Activated naive CD8-positive, alpha-beta T cell (primary cell): ENCODE results near the gene SHFL.

Experiments
- H3K27ac Mint-ChIP-seq: one replicate; pipeline ENCODE4 v1.8.0; 2021; ENCODE audit warnings: mixed read lengths
- H3K27me3 Mint-ChIP-seq: one replicate; pipeline ENCODE4 v1.8.0; 2021; ENCODE audit warnings: mixed read lengths
- H3K36me3 Mint-ChIP-seq: one replicate; pipeline ENCODE4 v1.8.0; 2021; ENCODE audit warnings: mixed read lengths
- H3K4me1 Mint-ChIP-seq: one replicate; pipeline ENCODE4 v1.8.0; 2021; ENCODE audit warnings: low read depth, mixed read lengths
- H3K4me3 Mint-ChIP-seq: one replicate; pipeline ENCODE4 v1.8.0; 2021; ENCODE audit warnings: mild to moderate bottlenecking, mixed read lengths
- H3K9me3 Mint-ChIP-seq: one replicate; pipeline ENCODE4 v1.8.0; 2021; ENCODE audit warnings: low read depth, mixed read lengths

The SHFL gene

DNA sequence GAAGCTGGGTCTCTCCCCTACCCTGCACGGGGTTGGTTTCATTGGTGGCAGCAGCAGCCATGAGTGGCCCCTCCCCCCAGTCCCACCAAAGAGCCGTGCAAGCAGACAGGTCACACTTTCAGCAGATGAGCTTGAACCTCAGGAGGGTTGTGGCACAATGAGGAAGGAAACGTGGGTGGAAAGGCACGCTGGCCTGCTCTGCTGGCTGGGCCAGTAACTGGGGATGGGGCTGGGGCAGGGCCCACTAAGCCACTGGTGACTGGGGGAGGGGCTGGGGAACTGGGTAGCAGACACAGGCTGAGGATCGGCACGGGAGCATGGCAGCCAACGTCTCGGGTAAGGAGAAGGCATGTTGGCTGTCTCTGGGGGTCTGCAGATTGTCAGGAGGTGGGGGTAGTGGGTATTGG, 25.3 kb downstream of the SHFL start, which contains the start of gene P2RY11:
Gene P2RY11 (plus strand): TSS at position 289 of the 407 bp plus-strand sequence. CDS start 29 bp downstream, at position 318.
- Mint-ChIP-seq H3K9me3 (no peaks in the 10 kb centered on the region), H3K27ac (peak within 1 kb of the TSS; percentile 84), H3K27me3 (no peaks in the 10 kb centered on the region), H3K4me1 (peaks cover 40% of the 10 kb centered on the region), H3K36me3 (peaks cover 9% of the 10 kb centered on the region), H3K4me3 (peak within 1 kb of the TSS; percentile 60)

DNA sequence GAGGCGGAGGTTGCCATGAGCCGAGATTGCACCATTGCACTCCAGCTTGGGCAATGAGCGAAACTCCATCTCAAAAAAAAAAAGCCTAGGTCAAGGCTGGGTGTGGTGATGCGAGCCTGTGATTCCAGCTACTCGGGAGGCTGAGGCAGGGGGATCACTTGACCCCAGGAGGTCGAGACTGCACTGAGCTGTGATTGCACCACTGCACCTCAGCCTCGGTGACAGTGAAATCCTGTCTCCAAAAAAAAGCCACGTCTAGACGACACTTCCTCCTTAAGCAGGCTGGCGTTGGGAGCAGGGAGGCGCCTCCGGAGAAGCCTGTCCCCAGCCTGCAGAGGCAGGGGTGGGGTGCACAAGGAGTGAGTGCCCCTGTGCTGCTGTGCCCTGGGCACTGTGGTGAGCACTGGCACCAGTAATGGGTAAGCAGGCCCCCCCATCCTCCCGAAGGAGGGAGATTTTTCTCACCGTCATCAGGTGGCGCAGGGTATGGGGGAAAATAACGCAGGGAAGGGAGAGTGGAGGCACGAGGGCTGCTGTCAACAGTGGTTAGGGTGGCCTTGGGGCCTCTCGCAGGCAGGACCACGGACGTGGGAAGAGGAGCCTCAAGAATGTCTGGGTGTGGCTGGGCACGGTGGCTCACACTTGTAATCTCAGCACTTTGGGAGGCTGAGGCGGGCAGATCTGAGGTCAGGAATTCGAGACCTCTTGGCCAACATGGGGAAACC, 26.1 kb downstream of the SHFL start:
- Mint-ChIP-seq H3K36me3 (peaks cover 7% of the 10 kb centered on the region), H3K9me3 (no peaks in the 10 kb centered on the region), H3K4me3 (peak overlapping the region; percentile 60)

DNA sequence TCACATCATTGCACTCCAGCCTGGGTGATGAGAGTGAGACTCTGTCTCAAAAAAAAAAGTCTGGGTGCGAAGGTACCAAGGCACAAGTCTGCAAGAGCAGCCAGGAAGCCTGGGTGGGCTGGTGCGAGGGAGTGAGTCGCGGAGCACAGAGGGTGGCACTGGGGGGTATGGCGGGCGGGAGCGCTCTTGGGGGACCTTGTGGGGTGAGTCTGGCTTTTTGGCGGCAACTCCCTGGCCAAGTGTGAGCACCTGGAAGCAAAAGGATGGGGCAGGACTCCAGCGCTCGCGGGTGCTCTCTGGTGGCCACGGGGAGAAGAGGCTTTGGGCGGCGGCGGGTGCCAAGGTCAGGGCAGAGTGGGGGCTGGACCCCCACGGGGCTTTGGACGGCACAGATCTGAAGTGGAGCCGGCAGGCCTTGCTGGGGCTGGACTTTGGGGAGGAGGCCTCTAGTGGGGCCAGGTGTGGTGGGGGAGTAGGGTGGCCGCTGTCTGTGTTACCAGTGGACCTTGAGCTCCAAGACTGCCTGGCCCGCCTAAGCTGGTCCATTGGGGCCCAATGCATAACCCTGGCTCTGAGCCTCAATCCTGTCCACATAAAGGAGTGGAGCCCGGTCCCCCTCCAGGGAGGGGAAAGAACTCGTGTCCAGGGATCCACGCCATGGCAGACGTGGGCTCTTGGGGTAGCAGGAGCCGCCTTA, 26.9 kb downstream of the SHFL start:
- Mint-ChIP-seq H3K27ac (peak overlapping the region; percentile 84), H3K9me3 (no peaks in the 10 kb centered on the region), H3K4me3 (peak overlapping the region; percentile 60), H3K36me3 (peaks cover 5% of the 10 kb centered on the region), H3K4me1 (peaks cover 38% of the 10 kb centered on the region), H3K27me3 (no peaks in the 10 kb centered on the region)

More for the DNA sequence above, 26.1 kb downstream of the SHFL start:
- Mint-ChIP-seq H3K27ac (peak overlapping the region; percentile 84), H3K4me1 (peaks cover 36% of the 10 kb centered on the region), H3K27me3 (no peaks in the 10 kb centered on the region)

DNA sequence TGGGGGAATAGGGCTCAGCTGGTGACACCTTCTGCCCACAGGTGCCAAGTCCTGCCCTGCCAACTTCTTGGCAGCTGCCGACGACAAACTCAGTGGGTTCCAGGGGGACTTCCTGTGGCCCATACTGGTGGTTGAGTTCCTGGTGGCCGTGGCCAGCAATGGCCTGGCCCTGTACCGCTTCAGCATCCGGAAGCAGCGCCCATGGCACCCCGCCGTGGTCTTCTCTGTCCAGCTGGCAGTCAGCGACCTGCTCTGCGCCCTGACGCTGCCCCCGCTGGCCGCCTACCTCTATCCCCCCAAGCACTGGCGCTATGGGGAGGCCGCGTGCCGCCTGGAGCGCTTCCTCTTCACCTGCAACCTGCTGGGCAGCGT, 27.5 kb downstream of the SHFL start:
- no peaks in the 10 kb centered on the region for H3K9me3 Mint-ChIP-seq
- no peaks in the 10 kb centered on the region for H3K27me3 Mint-ChIP-seq
- H3K4me1 Mint-ChIP-seq: peaks cover 41% of the 10 kb centered on the region
- H3K36me3 Mint-ChIP-seq: peaks cover 5% of the 10 kb centered on the region
- H3K27ac Mint-ChIP-seq: no peak overlapping the region
- H3K4me3 Mint-ChIP-seq: no peak overlapping the region

DNA sequence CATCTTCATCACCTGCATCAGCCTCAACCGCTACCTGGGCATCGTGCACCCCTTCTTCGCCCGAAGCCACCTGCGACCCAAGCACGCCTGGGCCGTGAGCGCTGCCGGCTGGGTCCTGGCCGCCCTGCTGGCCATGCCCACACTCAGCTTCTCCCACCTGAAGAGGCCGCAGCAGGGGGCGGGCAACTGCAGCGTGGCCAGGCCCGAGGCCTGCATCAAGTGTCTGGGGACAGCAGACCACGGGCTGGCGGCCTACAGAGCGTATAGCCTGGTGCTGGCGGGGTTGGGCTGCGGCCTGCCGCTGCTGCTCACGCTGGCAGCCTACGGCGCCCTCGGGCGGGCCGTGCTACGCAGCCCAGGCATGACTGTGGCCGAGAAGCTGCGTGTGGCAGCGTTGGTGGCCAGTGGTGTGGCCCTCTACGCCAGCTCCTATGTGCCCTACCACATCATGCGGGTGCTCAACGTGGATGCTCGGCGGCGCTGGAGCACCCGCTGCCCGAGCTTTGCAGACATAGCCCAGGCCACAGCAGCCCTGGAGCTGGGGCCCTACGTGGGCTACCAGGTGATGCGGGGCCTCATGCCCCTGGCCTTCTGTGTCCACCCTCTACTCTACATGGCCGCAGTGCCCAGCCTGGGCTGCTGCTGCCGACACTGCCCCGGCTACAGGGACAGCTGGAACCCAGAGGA, 28.0 kb downstream of the SHFL start:
- Mint-ChIP-seq H3K4me1 (peaks cover 46% of the 10 kb centered on the region), H3K27ac (peak overlapping the region; percentile 54), H3K36me3 (peaks cover 5% of the 10 kb centered on the region), H3K27me3 (no peaks in the 10 kb centered on the region), H3K4me3 (no peak overlapping the region), H3K9me3 (no peaks in the 10 kb centered on the region)

DNA sequence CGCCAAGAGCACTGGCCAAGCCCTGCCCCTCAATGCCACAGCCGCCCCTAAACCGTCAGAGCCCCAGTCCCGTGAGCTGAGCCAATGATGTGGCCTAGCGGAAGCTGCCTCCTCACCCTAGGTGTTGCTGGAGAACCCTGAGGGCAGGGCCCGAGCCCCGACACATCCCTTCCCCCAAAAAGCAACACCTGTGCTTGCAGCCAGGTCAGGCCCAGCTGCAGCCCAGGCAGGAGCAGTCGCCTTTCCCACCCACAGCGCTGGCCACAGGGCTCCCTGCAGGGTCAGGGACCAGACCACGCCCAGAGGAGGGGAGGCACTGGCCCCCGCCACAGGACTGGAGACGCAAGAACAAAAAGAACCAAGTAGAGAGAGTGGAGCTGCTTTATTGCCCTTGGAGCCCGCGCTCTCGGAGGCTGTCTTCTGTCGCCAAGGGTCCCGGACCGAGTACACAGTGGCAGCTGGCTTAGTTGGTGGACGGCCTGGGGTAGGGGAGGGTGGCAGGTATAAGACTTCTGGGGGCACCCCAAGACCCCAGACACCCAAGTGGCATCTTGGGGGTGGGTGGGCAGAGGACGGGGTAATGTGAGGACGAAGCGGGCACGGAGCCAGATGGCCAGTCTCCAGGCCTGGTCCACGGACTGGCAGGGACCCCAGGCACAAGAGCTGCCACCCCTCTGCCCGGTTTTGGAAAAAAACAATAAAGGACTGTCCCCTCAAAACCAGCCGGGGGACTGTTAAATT, 28.7 kb downstream of the SHFL start:
- Mint-ChIP-seq H3K4me1 (peaks cover 43% of the 10 kb centered on the region), H3K27me3 (no peaks in the 10 kb centered on the region), H3K4me3 (no peak overlapping the region), H3K36me3 (peaks cover 5% of the 10 kb centered on the region), H3K9me3 (no peaks in the 10 kb centered on the region), H3K27ac (peak overlapping the region; percentile 54)

DNA sequence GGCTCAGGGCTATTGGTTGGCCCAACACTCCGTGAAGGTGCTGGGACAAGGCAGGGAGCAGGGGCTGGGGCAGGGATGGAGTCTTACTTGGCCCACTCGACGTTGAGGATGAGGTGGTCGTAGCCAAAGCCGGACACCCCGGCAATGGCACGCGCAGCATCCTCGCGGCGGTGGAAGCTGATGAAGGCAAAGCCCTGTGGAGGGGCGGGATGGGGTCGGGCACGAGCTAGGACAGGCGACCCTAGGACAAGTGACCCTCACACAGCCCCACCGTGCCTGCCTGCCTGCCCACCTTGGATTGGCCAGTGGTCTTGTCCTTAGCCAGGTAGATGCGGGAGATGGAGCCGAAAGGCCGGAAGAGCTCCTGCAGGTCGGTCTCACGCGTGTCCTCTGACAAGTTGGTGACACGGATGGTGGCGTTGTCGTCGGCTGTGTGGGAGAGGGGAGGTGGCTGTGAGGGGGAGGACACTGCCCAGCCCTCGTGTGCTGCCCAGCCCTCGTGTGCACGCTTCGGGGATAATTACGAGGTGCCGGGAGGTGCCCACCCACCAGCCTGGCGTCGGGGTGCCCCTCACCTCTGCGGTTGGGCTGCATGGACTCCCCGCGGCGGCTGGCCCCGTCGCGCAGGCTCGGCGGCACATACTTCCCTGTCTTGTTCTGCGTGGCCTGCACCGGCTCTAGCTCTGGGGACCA, 29.4 kb downstream of the SHFL start:
- Mint-ChIP-seq H3K27ac (peak overlapping the region; percentile 76), H3K9me3 (no peaks in the 10 kb centered on the region), H3K27me3 (no peaks in the 10 kb centered on the region), H3K4me3 (no peak overlapping the region), H3K4me1 (peaks cover 44% of the 10 kb centered on the region), H3K36me3 (peaks cover 4% of the 10 kb centered on the region)

DNA sequence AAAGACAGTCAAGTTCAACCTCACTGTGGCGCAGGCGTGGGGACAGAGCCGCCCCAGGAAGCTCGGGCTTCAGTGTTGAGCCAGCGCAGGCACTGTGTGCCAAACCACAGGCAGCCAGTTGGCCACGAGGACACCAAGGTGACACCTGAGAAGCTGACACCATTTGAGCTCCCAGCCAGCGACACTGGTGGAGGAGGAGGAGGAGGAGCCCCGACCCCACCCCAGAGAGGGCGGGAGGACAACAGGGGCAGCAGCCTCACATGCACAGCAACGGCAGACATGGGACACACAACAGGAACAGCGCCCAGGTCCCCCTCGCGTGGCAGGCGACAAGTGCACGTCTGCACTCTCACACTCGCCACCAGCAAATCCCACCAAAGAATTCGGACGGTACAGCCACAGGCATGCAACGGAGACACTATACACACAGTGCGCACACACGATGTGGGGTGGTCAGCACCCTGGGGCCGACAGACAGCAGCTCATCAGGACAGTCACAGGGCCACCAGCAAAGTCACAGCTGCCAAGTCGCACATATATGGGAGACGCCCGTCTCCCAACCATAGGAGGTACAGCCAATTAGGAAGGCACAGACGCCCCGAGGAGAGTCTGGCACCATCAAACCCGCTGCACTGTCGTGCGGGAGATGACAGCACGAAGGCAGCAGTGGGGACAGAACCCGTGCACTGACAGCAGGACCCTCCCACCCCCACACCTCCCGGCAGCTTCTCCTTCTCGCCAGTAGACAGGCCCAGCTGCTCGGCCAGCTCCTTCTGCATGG, 30.2 kb downstream of the SHFL start:
- peaks cover 43% of the 10 kb centered on the region for H3K4me1 Mint-ChIP-seq
- H3K27me3 Mint-ChIP-seq: no peaks in the 10 kb centered on the region
- H3K36me3 Mint-ChIP-seq: peaks cover 2% of the 10 kb centered on the region
- H3K27ac Mint-ChIP-seq: peak overlapping the region; percentile 76
- peak overlapping the region; percentile 44 for H3K4me3 Mint-ChIP-seq
- H3K9me3 Mint-ChIP-seq: no peaks in the 10 kb centered on the region

DNA sequence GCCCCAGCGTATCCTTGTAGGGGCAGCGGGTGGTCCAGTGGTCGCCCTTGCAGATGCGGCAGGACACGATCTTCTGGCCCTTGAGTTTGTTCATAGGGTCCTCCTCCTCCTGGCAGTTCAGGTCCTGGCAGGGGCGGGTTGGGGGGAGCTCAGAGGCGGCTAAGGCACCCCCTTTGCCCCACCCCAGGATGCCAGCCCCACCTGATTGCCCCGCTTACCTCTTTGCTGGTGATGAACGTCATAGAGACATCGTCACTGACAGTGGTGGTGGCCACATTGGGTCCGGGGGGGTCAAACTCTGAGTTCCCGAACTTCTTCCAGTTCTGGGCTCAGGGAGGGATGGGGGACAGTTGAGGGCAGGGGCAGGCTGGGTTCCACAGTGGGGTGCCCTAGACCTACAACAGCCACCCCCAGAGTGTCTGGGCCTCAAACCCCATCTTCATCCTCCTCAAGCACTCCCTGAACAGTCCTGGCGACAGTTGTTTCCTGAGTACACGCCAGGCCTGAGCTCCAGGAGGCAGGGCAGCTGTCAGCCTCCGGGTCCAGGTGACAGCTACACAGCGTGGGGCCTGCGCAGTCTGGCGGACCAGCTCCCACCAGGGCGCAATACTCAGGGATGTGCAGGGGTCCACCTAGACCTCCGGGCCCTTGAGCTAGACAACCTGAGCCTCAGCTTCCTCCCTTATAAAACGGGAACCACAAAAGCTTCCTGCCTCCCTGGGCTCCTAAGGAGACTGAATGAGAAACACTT, 30.9 kb downstream of the SHFL start:
- H3K4me1 Mint-ChIP-seq: peaks cover 36% of the 10 kb centered on the region
- H3K9me3 Mint-ChIP-seq: no peaks in the 10 kb centered on the region
- H3K27ac Mint-ChIP-seq: peak overlapping the region; percentile 76
- no peaks in the 10 kb centered on the region for H3K36me3 Mint-ChIP-seq
- peak overlapping the region; percentile 51 for H3K4me3 Mint-ChIP-seq
- no peaks in the 10 kb centered on the region for H3K27me3 Mint-ChIP-seq

DNA sequence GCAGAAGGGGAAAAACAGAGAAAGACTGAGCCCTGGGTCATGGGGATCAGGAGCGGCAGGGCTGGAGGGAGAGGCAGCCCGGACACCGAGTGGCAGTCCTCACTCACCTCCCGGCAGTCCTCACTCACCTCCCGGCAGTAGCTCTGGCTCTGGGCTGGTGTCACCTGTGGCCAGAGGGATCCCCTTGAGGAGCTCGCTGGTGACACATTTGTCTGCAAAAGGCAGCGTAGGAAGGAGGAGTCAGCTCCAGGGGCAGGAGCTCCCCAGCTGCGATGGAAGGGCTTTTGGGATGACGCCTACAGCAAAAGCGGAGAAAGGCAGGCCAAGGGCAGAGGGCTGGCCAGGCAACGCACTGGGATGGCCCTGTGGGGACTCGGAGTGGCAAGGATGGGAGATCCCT, 32.8 kb downstream of the SHFL start:
- peak overlapping the region; percentile 87 for H3K27ac Mint-ChIP-seq
- H3K27me3 Mint-ChIP-seq: no peaks in the 10 kb centered on the region
- no peaks in the 10 kb centered on the region for H3K9me3 Mint-ChIP-seq
- no peaks in the 10 kb centered on the region for H3K36me3 Mint-ChIP-seq
- peaks cover 24% of the 10 kb centered on the region for H3K4me1 Mint-ChIP-seq
- peak overlapping the region; percentile 97 for H3K4me3 Mint-ChIP-seq

DNA sequence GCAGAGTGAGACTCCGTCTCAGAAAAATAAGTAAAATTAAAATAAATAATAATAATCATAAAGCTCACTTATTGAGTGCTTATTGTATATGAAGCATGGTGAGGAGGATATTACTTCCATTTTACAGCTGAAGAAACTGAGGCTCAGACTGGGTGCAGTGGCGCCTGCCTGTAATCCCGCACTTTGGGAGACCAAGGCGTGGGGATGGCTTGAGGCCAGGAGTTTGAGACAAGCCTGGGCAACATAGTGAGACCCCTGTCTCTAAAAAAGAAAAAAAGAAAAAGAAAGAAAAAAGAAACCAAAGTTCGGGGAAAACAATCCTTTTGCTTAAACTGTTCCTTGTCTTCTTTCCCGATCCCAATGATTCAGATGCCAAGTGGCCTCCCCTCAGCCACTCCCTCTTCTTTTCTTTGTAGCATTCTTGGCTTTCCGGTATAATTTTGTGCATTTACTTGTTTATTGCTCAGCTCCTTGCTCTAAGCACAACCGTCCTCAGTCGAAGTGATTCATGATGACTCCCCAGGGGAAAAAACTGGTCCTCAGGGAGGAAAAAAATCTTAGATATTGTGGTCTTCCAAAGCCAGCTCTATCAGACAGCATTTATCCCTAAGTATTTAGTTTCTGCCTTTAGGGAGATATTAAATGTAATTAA, 34.5 kb downstream of the SHFL start:
- Mint-ChIP-seq H3K9me3 (no peaks in the 10 kb centered on the region), H3K27me3 (no peaks in the 10 kb centered on the region), H3K4me1 (peaks cover 24% of the 10 kb centered on the region), H3K36me3 (peaks cover 3% of the 10 kb centered on the region), H3K4me3 (no peak overlapping the region), H3K27ac (no peak overlapping the region)

DNA sequence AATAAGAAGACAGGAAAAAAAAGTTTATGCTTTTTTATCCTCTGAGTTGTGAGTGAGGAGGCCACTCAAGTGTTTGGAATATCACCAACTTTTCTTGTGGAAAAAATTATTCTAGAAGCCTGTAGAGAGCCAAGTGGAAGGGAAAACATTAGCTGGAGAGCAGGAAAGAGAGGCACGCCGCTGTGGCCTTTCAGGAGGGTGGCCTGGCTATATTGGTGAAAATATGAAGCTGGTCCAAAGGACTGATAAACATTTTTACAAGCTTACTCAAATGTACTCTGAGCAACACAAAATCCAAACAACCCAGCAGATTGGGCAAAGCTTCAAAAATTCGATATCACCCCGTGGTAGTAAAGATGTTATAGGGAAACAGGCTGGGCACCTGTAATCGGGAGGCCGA, 35.9 kb downstream of the SHFL start:
- Mint-ChIP-seq H3K9me3 (no peaks in the 10 kb centered on the region), H3K4me1 (peaks cover 22% of the 10 kb centered on the region), H3K27ac (no peak overlapping the region), H3K36me3 (peaks cover 3% of the 10 kb centered on the region), H3K27me3 (no peaks in the 10 kb centered on the region), H3K4me3 (no peak overlapping the region)

DNA sequence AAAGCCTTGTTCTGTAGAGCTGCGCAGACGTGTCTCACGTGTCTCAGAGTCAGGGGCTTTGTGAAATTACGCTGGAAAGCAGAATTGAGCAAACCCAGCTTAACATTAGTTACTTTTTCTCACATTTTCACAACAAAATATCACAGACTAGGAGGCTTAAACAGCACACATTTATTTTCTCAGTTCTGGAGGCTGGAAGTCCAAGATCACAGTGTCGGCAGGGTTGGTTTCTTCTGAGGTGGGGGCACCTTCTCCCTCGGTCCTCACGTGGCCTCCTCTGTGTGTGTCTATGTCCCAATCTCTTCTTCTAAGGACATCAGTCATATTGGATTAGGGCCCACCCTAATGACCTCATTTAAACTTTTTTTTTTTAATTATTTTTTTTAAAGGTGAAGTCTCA, 38.3 kb downstream of the SHFL start:
- no peaks in the 10 kb centered on the region for H3K27me3 Mint-ChIP-seq
- H3K9me3 Mint-ChIP-seq: no peaks in the 10 kb centered on the region
- H3K27ac Mint-ChIP-seq: peak overlapping the region; percentile 22
- peaks cover 3% of the 10 kb centered on the region for H3K36me3 Mint-ChIP-seq
- H3K4me3 Mint-ChIP-seq: no peak overlapping the region
- H3K4me1 Mint-ChIP-seq: peaks cover 8% of the 10 kb centered on the region
